ENCODE measurements around the gene ZFP3.

DNA sequence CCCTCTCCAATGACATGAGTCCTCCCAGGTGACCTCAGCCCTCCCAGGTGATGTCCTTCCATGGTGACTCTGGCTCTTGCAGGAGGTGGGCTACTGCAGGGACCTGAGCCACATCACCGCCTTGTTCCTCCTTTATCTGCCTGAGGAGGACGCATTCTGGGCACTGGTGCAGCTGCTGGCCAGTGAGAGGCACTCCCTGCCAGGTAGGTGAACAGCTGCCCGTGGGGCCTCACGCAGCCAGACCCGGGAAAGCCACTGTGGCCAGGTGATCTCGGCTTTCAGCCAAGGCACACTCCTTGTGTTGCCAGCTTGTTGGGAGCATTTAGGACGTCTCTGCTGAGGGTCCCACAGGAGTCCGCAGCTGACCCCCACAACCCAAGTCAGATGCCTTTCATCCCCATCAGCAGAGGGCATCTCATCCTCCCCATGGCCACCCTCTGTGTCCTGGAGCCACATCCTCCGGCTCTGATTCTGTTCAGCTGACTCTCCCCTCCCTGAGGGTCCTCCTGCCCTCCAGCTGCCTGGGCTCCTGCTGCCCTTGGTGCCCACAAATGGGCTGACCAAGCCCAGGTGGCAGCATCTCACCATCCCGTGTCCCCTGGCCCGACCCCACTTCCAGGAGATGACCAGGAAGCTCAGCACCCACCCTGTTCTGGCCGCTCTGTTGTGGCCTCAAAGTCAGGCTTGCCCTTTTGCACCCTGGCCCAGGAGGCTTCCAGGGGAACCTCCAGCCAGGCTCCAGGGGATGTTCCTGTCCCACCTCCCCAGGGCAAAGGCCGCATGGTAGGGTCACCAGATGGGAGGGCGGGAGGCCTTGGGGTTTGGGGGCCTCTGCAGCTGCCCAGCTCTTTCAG lies 57.7 kb downstream of the ZFP3 start:
- TF ChIP-seq, protein P1, sequence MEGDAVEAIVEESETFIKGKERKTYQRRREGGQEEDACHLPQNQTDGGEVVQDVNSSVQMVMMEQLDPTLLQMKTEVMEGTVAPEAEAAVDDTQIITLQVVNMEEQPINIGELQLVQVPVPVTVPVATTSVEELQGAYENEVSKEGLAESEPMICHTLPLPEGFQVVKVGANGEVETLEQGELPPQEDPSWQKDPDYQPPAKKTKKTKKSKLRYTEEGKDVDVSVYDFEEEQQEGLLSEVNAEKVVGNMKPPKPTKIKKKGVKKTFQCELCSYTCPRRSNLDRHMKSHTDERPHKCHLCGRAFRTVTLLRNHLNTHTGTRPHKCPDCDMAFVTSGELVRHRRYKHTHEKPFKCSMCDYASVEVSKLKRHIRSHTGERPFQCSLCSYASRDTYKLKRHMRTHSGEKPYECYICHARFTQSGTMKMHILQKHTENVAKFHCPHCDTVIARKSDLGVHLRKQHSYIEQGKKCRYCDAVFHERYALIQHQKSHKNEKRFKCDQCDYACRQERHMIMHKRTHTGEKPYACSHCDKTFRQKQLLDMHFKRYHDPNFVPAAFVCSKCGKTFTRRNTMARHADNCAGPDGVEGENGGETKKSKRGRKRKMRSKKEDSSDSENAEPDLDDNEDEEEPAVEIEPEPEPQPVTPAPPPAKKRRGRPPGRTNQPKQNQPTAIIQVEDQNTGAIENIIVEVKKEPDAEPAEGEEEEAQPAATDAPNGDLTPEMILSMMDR (IDR thresholded peaks at IDR 0.05; ENCODE audit: poor library complexity) = no peak
- TF ChIP-seq EZH2 (IDR thresholded peaks at IDR 0.05; ENCODE audit: borderline replicate concordance) (no peak), EZH2phosphoT487 (IDR thresholded peaks at IDR 0.05; ENCODE audit: low read depth, severe bottlenecking, unreplicated experiment) (no peak)

Measured in hepatocyte (in vitro differentiated cells).